Endodermal cell (in vitro differentiated cells): ENCODE measurements around the gene KCNMB3. TPM values are rescaled to one million over a fixed set of nuclear protein-coding genes. Genes with fewer than 3 reads are reported as not detected.
"Not testable (repeated sequence)": the region's sequence is repeated elsewhere in the genome, so short reads cannot be mapped to it uniquely, and the experiment has no call there.

Source experiments
- DNase-seq: peaks from one replicate; pipeline ENCODE4 v3.0.0-alpha.2; 2017
- H3K27ac ChIP-seq: 2 replicates; pipeline ENCODE4 v1.5.1; 2013; ENCODE audit warnings: mild to moderate bottlenecking, low read depth, low read length, moderate library complexity
- H3K27me3 ChIP-seq: 2 replicates; pipeline ENCODE4 v1.6.1; 2013; ENCODE audit warnings: mild to moderate bottlenecking, low read length, moderate library complexity; ENCODE audit not compliant: insufficient read depth, control insufficient read depth, poor library complexity, severe bottlenecking
- H3K36me3 ChIP-seq: 2 replicates; pipeline ENCODE4 v1.7.0; 2013; ENCODE audit warnings: mild to moderate bottlenecking, low read length, moderate library complexity; ENCODE audit not compliant: control insufficient read depth, insufficient read depth
- H3K4me1 ChIP-seq: one replicate; pipeline ENCODE4 v1.7.0; 2013; ENCODE audit warnings: low read length; ENCODE audit not compliant: control insufficient read depth, insufficient read depth
- H3K4me3 ChIP-seq: 2 replicates; pipeline ENCODE4 v1.5.1; 2013; ENCODE audit warnings: mild to moderate bottlenecking, low read length, moderate library complexity
- H3K9ac ChIP-seq: 2 replicates; pipeline ENCODE4 v1.6.1; 2013; ENCODE audit warnings: mild to moderate bottlenecking, low read length, moderate library complexity; ENCODE audit not compliant: poor library complexity, severe bottlenecking; ENCODE audit errors: extremely low read depth
- H3K9me3 ChIP-seq: 2 replicates; pipeline ENCODE4 v1.6.1; 2013; ENCODE audit warnings: mild to moderate bottlenecking, low read length, moderate library complexity; ENCODE audit not compliant: control insufficient read depth
- H3K27ac Mint-ChIP-seq: 2 replicates; pipeline ENCODE4 v1.8.0; 2020; ENCODE audit warnings: mixed read lengths
- H3K27me3 Mint-ChIP-seq: 2 replicates; pipeline ENCODE4 v1.8.0; 2021; ENCODE audit warnings: mild to moderate bottlenecking, mixed read lengths; ENCODE audit not compliant: insufficient read depth
- H3K36me3 Mint-ChIP-seq: 2 replicates; pipeline ENCODE4 v1.8.0; 2020; ENCODE audit warnings: low read depth, mixed read lengths
- H3K4me1 Mint-ChIP-seq: 2 replicates; pipeline ENCODE4 v1.8.0; 2020; ENCODE audit warnings: mixed read lengths
- H3K4me3 Mint-ChIP-seq: 2 replicates; pipeline ENCODE4 v1.8.0; 2020; ENCODE audit warnings: mild to moderate bottlenecking, moderate library complexity, mixed read lengths
- H3K9me3 Mint-ChIP-seq: 2 replicates; pipeline ENCODE4 v1.8.0; 2020; ENCODE audit warnings: mild to moderate bottlenecking, mixed read lengths
- CTCF ChIP-seq: fragments of 200-600 bp; sonication (generic); conservative IDR thresholded peaks from 2 replicates; pipeline ENCODE4 v1.5.0; 2021; ENCODE audit warnings: antibody characterized with exemption, mild to moderate bottlenecking
- WGBS, 2 experiments: methylation state at CpG; one replicate each; pipeline versions ENCODE4 v1.1.5 to v1.1.7; 2013; ENCODE audit warnings: missing lambda C conversion rate in 2 of 2, mixed read lengths in 1 of 2; ENCODE audit not compliant: insufficient coverage in 1 of 2, insufficient read length in 1 of 2; 5-methylcytosine and 5-hydroxymethylcytosine counted together
- total RNA-seq, 2 donors: library from RNA; stranded (reverse); fragmentation: NEBNext Ultra II Directional in 1 of 2; extraction: Animal tissue kit (Norgen Biotek cat#: 25700) in 1 of 2; gene quantifications; 2 replicates in 1 of 2; 3 replicates in 1 of 2; pipeline ENCODE4 v1.2.1, GENCODE V29; 2021

KCNMB3 gene
- total RNA-seq, 2 donors from 2014 or later: 2.4 to 2.6 TPM

DNA sequence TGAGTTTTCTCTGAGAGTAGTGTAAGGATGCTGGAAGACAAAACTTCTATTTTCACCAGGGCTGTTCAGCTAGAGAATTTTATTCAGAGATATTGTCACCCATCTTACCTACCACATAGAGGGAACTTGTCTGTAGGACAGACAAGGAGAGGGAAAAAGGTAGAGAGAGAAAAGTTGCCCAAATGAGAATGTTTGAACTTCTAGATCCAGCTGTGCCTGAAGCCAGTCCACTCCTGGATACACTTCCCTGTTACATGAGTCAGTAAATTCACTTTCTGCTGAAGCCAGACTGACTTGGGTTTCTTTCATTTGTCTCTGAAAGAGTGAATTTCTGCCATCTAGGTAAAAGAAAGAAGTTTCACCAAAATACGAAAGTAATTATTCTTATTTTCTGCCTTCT is 27.2 kb upstream of the KCNMB3 start:
- WGBS, 2 experiments: 85 to 88% methylated on average over 1 of the region's 1 CpG
- Mint-ChIP-seq H3K4me3 (no peak overlapping the region), H3K27ac (no peak overlapping the region), H3K36me3 (no peaks in the 10 kb centered on the region), H3K4me1 (no peaks in the 10 kb centered on the region), H3K9me3 (no peaks in the 10 kb centered on the region), H3K27me3 (no peaks in the 10 kb centered on the region)
- no peaks in the 10 kb centered on the region for H3K36me3 ChIP-seq
- H3K9me3 ChIP-seq: no peaks in the 10 kb centered on the region
- no peaks in the 10 kb centered on the region for H3K27me3 ChIP-seq
- no peaks in the 10 kb centered on the region for H3K4me1 ChIP-seq
- DNase-seq: no peak
- no peak for TF ChIP-seq CTCF
- no peak overlapping the region for H3K9ac ChIP-seq
- no peak overlapping the region for H3K27ac ChIP-seq
- H3K4me3 ChIP-seq: no peak overlapping the region

- Mint-ChIP-seq H3K9me3 (no peaks in the 10 kb centered on the region), H3K27ac (no peak overlapping the region), H3K4me1 (no peaks in the 10 kb centered on the region), H3K36me3 (no peaks in the 10 kb centered on the region), H3K4me3 (no peak overlapping the region), H3K27me3 (no peaks in the 10 kb centered on the region)
- H3K4me1 ChIP-seq: no peaks in the 10 kb centered on the region
- H3K36me3 ChIP-seq: no peaks in the 10 kb centered on the region
- H3K4me3 ChIP-seq: no peak overlapping the region
- no peak for TF ChIP-seq CTCF
- WGBS, 2 experiments: 90 to 100% methylated on average over 1 to 3 of the region's 3 CpGs
- no peak for DNase-seq
- H3K9ac ChIP-seq: no peak overlapping the region
- no peaks in the 10 kb centered on the region for H3K27me3 ChIP-seq
- no peak overlapping the region for H3K27ac ChIP-seq
- no peaks in the 10 kb centered on the region for H3K9me3 ChIP-seq
These were observed 25.8 kb upstream of the KCNMB3 start for GRCh38 chr3:179276743-179277142.

DNA sequence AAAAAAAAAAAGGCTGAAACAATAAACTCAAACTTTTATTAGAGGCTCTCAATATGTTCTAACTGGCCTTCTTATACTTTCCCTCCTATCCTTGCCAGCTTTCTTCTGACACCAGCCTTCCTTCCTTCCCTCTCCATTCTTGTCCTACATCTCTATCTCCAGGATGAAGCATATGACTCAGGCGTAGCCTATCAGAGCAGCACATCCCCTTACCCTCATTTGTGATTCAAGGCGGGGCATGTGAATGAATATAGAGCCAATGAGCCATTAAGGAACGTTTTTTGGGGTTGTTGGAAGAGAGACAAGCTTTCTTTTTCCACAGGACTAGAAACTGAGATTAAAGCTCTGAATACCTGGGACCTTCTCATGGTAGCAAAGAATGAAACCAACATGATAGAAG is 25.1 kb upstream of the KCNMB3 start:
- Histone ChIP-seq H3K36me3 (no peaks in the 10 kb centered on the region), H3K4me3 (no peak overlapping the region), H3K27ac (no peak overlapping the region), H3K9me3 (no peaks in the 10 kb centered on the region), H3K4me1 (no peaks in the 10 kb centered on the region), H3K9ac (no peak overlapping the region), H3K27me3 (no peaks in the 10 kb centered on the region)
- no peak overlapping the region for H3K27ac Mint-ChIP-seq
- H3K27me3 Mint-ChIP-seq: no peaks in the 10 kb centered on the region
- H3K36me3 Mint-ChIP-seq: no peaks in the 10 kb centered on the region
- H3K4me3 Mint-ChIP-seq: no peak overlapping the region
- H3K9me3 Mint-ChIP-seq: no peaks in the 10 kb centered on the region
- DNase-seq: no peak
- 33 to 70% methylated on average over 1 to 3 of the region's 3 CpGs for WGBS, 2 experiments
- no peak for TF ChIP-seq CTCF
- H3K4me1 Mint-ChIP-seq: no peaks in the 10 kb centered on the region

DNA sequence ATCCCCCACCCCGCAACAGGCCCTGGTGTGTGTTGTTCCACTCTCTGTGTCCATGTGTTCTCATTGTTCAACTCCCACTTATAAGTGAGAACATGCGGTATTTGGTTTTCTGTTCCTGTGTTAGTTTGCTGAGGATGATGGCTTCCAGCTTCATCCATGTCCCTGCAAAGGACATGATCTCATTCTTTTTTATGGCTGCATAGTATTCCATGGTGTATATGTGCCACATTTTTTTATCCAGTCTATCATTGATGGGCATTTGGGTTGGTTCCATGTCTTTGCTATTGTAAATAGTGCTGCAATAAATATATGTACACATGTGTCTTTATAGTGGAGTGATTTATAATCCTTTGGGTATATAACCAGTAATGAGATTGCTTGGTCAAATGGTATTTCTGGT is 23.5 kb upstream of the KCNMB3 start:
- not testable (repeated sequence) for DNase-seq, H3K27me3 Mint-ChIP-seq, H3K27me3 ChIP-seq, H3K9me3 Mint-ChIP-seq, H3K4me3 ChIP-seq, H3K4me1 ChIP-seq, H3K36me3 Mint-ChIP-seq, H3K27ac ChIP-seq, H3K4me1 Mint-ChIP-seq, H3K9ac ChIP-seq, H3K36me3 ChIP-seq, H3K27ac Mint-ChIP-seq, H3K4me3 Mint-ChIP-seq, H3K9me3 ChIP-seq
- WGBS, 2 experiments: 100% methylated on average over 2 of the region's 2 CpGs; no CpG with 5 or more reads in 1 of the 2 experiments
